ENCODE measurements around the gene MTX3.

- TF ChIP-seq, protein P1, sequence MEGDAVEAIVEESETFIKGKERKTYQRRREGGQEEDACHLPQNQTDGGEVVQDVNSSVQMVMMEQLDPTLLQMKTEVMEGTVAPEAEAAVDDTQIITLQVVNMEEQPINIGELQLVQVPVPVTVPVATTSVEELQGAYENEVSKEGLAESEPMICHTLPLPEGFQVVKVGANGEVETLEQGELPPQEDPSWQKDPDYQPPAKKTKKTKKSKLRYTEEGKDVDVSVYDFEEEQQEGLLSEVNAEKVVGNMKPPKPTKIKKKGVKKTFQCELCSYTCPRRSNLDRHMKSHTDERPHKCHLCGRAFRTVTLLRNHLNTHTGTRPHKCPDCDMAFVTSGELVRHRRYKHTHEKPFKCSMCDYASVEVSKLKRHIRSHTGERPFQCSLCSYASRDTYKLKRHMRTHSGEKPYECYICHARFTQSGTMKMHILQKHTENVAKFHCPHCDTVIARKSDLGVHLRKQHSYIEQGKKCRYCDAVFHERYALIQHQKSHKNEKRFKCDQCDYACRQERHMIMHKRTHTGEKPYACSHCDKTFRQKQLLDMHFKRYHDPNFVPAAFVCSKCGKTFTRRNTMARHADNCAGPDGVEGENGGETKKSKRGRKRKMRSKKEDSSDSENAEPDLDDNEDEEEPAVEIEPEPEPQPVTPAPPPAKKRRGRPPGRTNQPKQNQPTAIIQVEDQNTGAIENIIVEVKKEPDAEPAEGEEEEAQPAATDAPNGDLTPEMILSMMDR (IDR thresholded peaks at IDR 0.05) = no peak
- no peak for TF ChIP-seq ZFX (IDR thresholded peaks at IDR 0.05; ENCODE audit: borderline replicate concordance)
Observed at GRCh38 chr5:80010754-80011392, 19.8 kb upstream of the MTX3 start.
